Epithelial cell of alveolus of lung (primary cell): ENCODE results near the gene OTUD7B. TPM values are rescaled to one million over a fixed set of nuclear protein-coding genes. Genes with fewer than 3 reads are reported as not detected.

Source experiments
- total RNA-seq: library from RNA; depleted of rRNA; stranded (reverse); fragments of >200 nt; gene quantifications from 2 replicates; pipeline ENCODE4 v1.2.1, GENCODE V29; 2015

The OTUD7B gene
- total RNA-seq: 8.8 and 9.9 TPM in 2 replicates

GRCh38 chr1:150010393-150011115 lies at the start of gene OTUD7B:
Gene OTUD7B, minus strand, starts transcription at chr1:150010726. Its CDS starts 33,216 bp downstream, at chr1:149977510.

DNA sequence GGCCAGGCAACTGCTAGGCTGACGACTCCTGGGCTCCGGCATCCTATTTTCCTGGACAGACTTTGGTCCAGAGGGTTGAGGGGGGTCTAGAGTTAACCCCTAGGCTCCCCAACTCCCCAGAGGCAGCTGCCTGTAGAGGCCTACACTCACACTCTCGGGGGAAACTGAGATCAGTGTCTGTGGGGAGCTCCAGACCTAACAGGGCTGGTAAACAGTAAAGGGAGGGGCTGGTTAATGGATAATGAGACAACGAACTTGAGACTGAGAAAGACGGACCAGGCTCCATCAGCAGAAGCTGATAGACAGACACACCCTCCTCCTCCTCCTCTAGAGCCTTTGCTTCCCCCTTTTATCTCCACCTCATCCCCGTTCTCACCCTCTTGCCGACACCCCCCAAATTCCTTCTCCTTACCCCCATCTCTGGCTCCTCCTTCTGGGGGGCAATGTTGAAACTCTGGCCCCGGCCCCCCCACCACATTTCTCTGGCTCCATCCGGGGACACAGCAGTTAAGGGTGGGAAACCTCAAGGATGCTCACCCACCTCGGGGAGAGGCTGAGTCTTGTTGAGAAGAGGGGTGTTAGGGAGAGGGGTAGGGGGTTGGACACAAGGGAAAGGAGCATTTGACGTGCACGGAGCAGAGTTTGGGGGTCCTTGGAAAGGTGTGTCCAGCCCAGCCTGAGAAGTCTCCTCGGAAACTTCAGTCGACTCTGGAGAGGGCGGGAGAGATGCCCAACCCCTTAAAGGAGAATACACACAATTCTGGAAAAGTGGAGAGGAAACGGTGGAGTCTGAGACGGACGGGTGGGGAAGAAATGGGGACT lies 74.1 kb downstream of the OTUD7B start, which contains the start of gene MTMR11:
Gene MTMR11, minus strand, starts transcription at position 710 of the 822 bp plus-strand sequence. Its CDS starts 232 bp downstream, at position 478.

GRCh38 chr1:149927563-149928400 lies 82.7 kb downstream of the OTUD7B start, which contains the start of gene SF3B4:
Gene SF3B4, minus strand, starts transcription at chr1:149927803. Its CDS starts 44 bp downstream, at chr1:149927759.

GRCh38 chr1:149917571-149918144 lies 92.9 kb downstream of the OTUD7B start, which contains the start of gene SV2A:
Gene SV2A, minus strand, starts transcription at chr1:149917844. Its CDS starts 4,004 bp downstream, at chr1:149913840.

GRCh38 chr1:149899460-149900284 lies 110.9 kb downstream of the OTUD7B start, which contains the start of gene BOLA1:
Gene BOLA1, plus strand, starts transcription at chr1:149899568. Its CDS starts 492 bp downstream, at chr1:149900060.

Other genes starting within 250 kb of the OTUD7B start
- gene FCGR1A, start 228.0 kb downstream of the OTUD7B start, total RNA-seq: not detected in 2 replicates
- 21.6 and 35.7 TPM in 2 replicates for gene BOLA1, start 111.2 kb downstream of the OTUD7B start, total RNA-seq
- gene SV2A, start 92.9 kb downstream of the OTUD7B start, total RNA-seq: 19.3 and 26.8 TPM in 2 replicates
- gene SF3B4, start 82.9 kb downstream of the OTUD7B start, total RNA-seq: 13.2 and 16.0 TPM in 2 replicates
- 6.9 and 9.5 TPM in 2 replicates for gene MTMR11, start 73.8 kb downstream of the OTUD7B start, total RNA-seq
- 16.9 and 25.2 TPM in 2 replicates for gene VPS45, start 57.0 kb upstream of the OTUD7B start, total RNA-seq
- gene PLEKHO1, start 139.2 kb upstream of the OTUD7B start, total RNA-seq: 53.5 and 55.6 TPM in 2 replicates
- gene ANP32E, start 225.4 kb upstream of the OTUD7B start, total RNA-seq: 17.6 and 30.9 TPM in 2 replicates
- gene CA14, start 247.0 kb upstream of the OTUD7B start, total RNA-seq: not detected in 2 replicates